H1 (cell line): ENCODE data around the gene CHCHD6. TPM values are rescaled to one million over a fixed set of nuclear protein-coding genes. Genes with fewer than 3 reads are reported as not detected.

Experiments
- CTCF ChIA-PET: fragments of 300-600 bp; sonication (Branson Sonifier 250); formaldehyde crosslinking; loops from one replicate; lab custom pipeline; 2021; ENCODE audit not compliant: partially characterized antibody; lab: Charles Lee
- POLR2A ChIA-PET: fragments of 300-600 bp; sonication (Branson Sonifier 250); formaldehyde crosslinking; loops from one replicate; lab custom pipeline; 2021; ENCODE audit warnings: inconsistent platforms; ENCODE audit not compliant: partially characterized antibody; lab: Charles Lee
- DNase-seq, 2 experiments: peaks; one replicate each; pipeline versions ENCODE4 v3.0.0 to v3.0.0-alpha.2; 2010 to 2022; ENCODE audit warnings: low spot score in 2 of 2, low read depth in 1 of 2, mixed read lengths in 1 of 2
- FAIRE-seq: peaks from 2 replicates; lab custom pipeline; 2011; peaks lifted over from hg19 to GRCh38; lab: Jason Lieb, UNC
- H2AFZ ChIP-seq: 2 replicates; pipeline ENCODE4 v1.8.1; 2012; ENCODE audit warnings: low read length, inconsistent platforms
- H2AK5ac ChIP-seq: 2 replicates; pipeline ENCODE4 v1.6.1; 2013; ENCODE audit warnings: low read depth, low read length
- H2BK120ac ChIP-seq: replicated peaks from 2 replicates; pipeline ENCODE3; 2013; ENCODE audit warnings: low read depth, low read length, inconsistent platforms
- H2BK12ac ChIP-seq: 2 replicates; pipeline ENCODE4 v1.6.1; 2013; ENCODE audit warnings: low read depth, low read length
- H2BK15ac ChIP-seq: 2 replicates; pipeline ENCODE4 v1.6.1; 2013; ENCODE audit warnings: low read length
- H2BK20ac ChIP-seq: 2 replicates; pipeline ENCODE4 v1.6.1; 2013; ENCODE audit warnings: low read length
- H2BK5ac ChIP-seq: 2 replicates; pipeline ENCODE4 v1.6.1; 2013; ENCODE audit warnings: low read depth, low read length
- H3K14ac ChIP-seq: 2 replicates; pipeline ENCODE4 v1.6.1; 2013; ENCODE audit warnings: inconsistent platforms; ENCODE audit not compliant: insufficient read length
- H3K18ac ChIP-seq: 2 replicates; pipeline ENCODE4 v1.6.1; 2013; ENCODE audit warnings: low read length; ENCODE audit errors: extremely low read depth
- H3K23ac ChIP-seq: 2 replicates; pipeline ENCODE4 v1.6.1; 2013; ENCODE audit warnings: inconsistent platforms; ENCODE audit not compliant: insufficient read length
- H3K23me2 ChIP-seq: 2 replicates; pipeline ENCODE4 v1.6.1; 2013; ENCODE audit warnings: low read depth, low read length
- H3K27ac ChIP-seq: 2 replicates; pipeline ENCODE4 v1.6.1; 2011; ENCODE audit warnings: low read depth, low read length, inconsistent platforms
- H3K27me3 ChIP-seq, 4 experiments: replicated peaks in 1 of 4; 1 replicate in 1 of 4; 2 replicates in 3 of 4; pipeline versions ENCODE4 v1.6.1 to v1.8.1; 2011 to 2013; ENCODE audit warnings: low read length in 3 of 4, mild to moderate bottlenecking in 3 of 4, inconsistent platforms in 2 of 4, mixed read lengths in 2 of 4, moderate library complexity in 1 of 4; ENCODE audit not compliant: control insufficient read depth in 3 of 4, insufficient read depth in 3 of 4; ENCODE audit errors: extremely low read depth in 1 of 4
- H3K36me3 ChIP-seq, 4 experiments: 2 replicates each; pipeline versions ENCODE4 v1.6.1 to v1.8.1; 2011 to 2013; ENCODE audit warnings: mild to moderate bottlenecking in 4 of 4, low read length in 3 of 4, moderate library complexity in 2 of 4, control low read depth in 1 of 4, inconsistent platforms in 1 of 4; ENCODE audit not compliant: insufficient read depth in 4 of 4, control insufficient read depth in 2 of 4
- H3K4ac ChIP-seq: replicated peaks from 2 replicates; pipeline ENCODE3; 2013; ENCODE audit warnings: low read length, low read depth, mixed read lengths, inconsistent platforms; ENCODE audit not compliant: insufficient read length
- H3K4me1 ChIP-seq, 4 experiments: replicated peaks in 1 of 4; 1 replicate in 1 of 4; 2 replicates in 3 of 4; pipeline versions ENCODE4 v1.6.1 to v1.8.1; 2011 to 2013; ENCODE audit warnings: low read length in 3 of 4, inconsistent platforms in 2 of 4, mixed read lengths in 1 of 4; ENCODE audit not compliant: insufficient read depth in 4 of 4, control insufficient read depth in 3 of 4
- H3K4me2 ChIP-seq, 2 experiments: 2 replicates each; pipeline versions ENCODE4 v1.6.1 to v1.8.1; 2011 to 2013; ENCODE audit warnings: low read depth in 2 of 2, low read length in 2 of 2, control low read depth in 1 of 2, inconsistent platforms in 1 of 2, mild to moderate bottlenecking in 1 of 2; ENCODE audit not compliant: insufficient read depth in 1 of 2
- H3K4me3 ChIP-seq, 4 experiments: fragments of 200-600, 300-600 bp in 1 of 4; sonication (generic), shearing (Covaris generic), sonication (Bioruptor Twin) in 1 of 4; 2 replicates each; pipeline versions ENCODE4 v1.5.1 to v1.8.1; 2011 to 2016; ENCODE audit warnings: low read length in 4 of 4, low read depth in 3 of 4, control low read depth in 2 of 4, inconsistent platforms in 2 of 4, mild to moderate bottlenecking in 2 of 4, mixed read lengths in 1 of 4, moderate library complexity in 1 of 4; ENCODE audit not compliant: insufficient read depth in 2 of 4; ENCODE audit errors: extremely low read depth in 1 of 4
- H3K56ac ChIP-seq: replicated peaks from 2 replicates; pipeline ENCODE3; 2013; ENCODE audit warnings: low read depth, mild to moderate bottlenecking, mixed read lengths, low read length, inconsistent platforms; ENCODE audit not compliant: insufficient read length
- H3K79me1 ChIP-seq: 2 replicates; pipeline ENCODE4 v1.6.1; 2013; ENCODE audit warnings: low read depth, low read length, control low read depth
- H3K79me2 ChIP-seq, 2 experiments: 2 replicates each; pipeline versions ENCODE4 v1.6.1 to v1.8.1; 2012 to 2013; ENCODE audit warnings: low read length in 2 of 2, mild to moderate bottlenecking in 2 of 2, inconsistent platforms in 1 of 2; ENCODE audit not compliant: insufficient read depth in 2 of 2, control insufficient read depth in 1 of 2
- H3K9ac ChIP-seq, 4 experiments: replicated peaks in 1 of 4; 1 replicate in 1 of 4; 2 replicates in 3 of 4; pipeline versions ENCODE4 v1.6.1 to v1.8.1; 2011 to 2013; ENCODE audit warnings: low read depth in 3 of 4, low read length in 3 of 4, control low read depth in 2 of 4, mild to moderate bottlenecking in 2 of 4, moderate library complexity in 2 of 4, inconsistent platforms in 1 of 4; ENCODE audit errors: extremely low read depth in 1 of 4
- H3K9me3 ChIP-seq, 2 experiments: 2 replicates each; pipeline versions ENCODE4 v1.6.1 to v1.8.1; 2012 to 2013; ENCODE audit warnings: mild to moderate bottlenecking in 2 of 2, moderate library complexity in 2 of 2, control low read depth in 1 of 2, inconsistent platforms in 1 of 2, low read depth in 1 of 2, low read length in 1 of 2, mixed read lengths in 1 of 2; ENCODE audit not compliant: insufficient read depth in 2 of 2
- H4K20me1 ChIP-seq, 2 experiments: replicated peaks in 1 of 2; 2 replicates each; pipeline versions ENCODE3 to v1.8.1; 2011 to 2013; ENCODE audit warnings: inconsistent platforms in 2 of 2, low read length in 2 of 2, mild to moderate bottlenecking in 1 of 2; ENCODE audit not compliant: insufficient read depth in 2 of 2, control insufficient read depth in 1 of 2
- H4K5ac ChIP-seq: 2 replicates; pipeline ENCODE4 v1.6.1; 2013; ENCODE audit warnings: low read length, low read depth, mixed read lengths, inconsistent platforms; ENCODE audit not compliant: insufficient read length
- H4K8ac ChIP-seq: 2 replicates; pipeline ENCODE4 v1.8.0; 2013; ENCODE audit warnings: mild to moderate bottlenecking, moderate library complexity, low read length, inconsistent platforms; ENCODE audit not compliant: insufficient read depth; ENCODE audit errors: extremely low read depth
- H4K91ac ChIP-seq: replicated peaks from 2 replicates; pipeline ENCODE3; 2013; ENCODE audit warnings: low read length, mixed read lengths, inconsistent platforms; ENCODE audit not compliant: insufficient read length
- POLR2AphosphoS5 ChIP-seq: IDR thresholded peaks from 2 replicates; pipeline ENCODE4 v1.6.1; 2011; ENCODE audit warnings: low read depth, low read length
- RXRA ChIP-seq: IDR thresholded peaks from 2 replicates; pipeline ENCODE4 v1.6.1; 2011; ENCODE audit warnings: low read depth, mild to moderate bottlenecking, low read length, moderate library complexity; ENCODE audit not compliant: insufficient read depth
- SUZ12 ChIP-seq: fragments of 200-600 bp; sonication (generic); IDR thresholded peaks from 2 replicates; pipeline ENCODE4 v1.6.1; 2012; ENCODE audit warnings: mild to moderate bottlenecking, inconsistent platforms, low read length, moderate library complexity, mixed read lengths
- TEAD4 ChIP-seq: IDR thresholded peaks from 2 replicates; pipeline ENCODE4 v1.6.1; 2012; ENCODE audit warnings: low read depth, low read length, inconsistent platforms, mixed read lengths
- YY1 ChIP-seq: IDR thresholded peaks from 2 replicates; pipeline ENCODE4 v1.6.1; 2011; ENCODE audit warnings: low read depth, mild to moderate bottlenecking, low read length
- WGBS, 2 experiments: shearing (Covaris generic) in 1 of 2; methylation state at CpG; one replicate each; pipeline versions ENCODE4 v1.1.6 to v1.1.7; 2013 to 2015; ENCODE audit warnings: low lambda C conversion rate in 2 of 2, mixed read lengths in 2 of 2, inconsistent platforms in 1 of 2, low coverage in 1 of 2, missing lambda C conversion rate in 1 of 2; ENCODE audit not compliant: insufficient replicate concordance in 2 of 2, insufficient coverage in 1 of 2, insufficient read length in 1 of 2; ENCODE audit errors: extremely low coverage in 1 of 2, missing lambda C conversion rate in 1 of 2; 5-methylcytosine and 5-hydroxymethylcytosine counted together
- polyA plus RNA-seq, 7 experiments: library from polyadenylated mRNA; depleted of rRNA in 3 of 7; stranded (reverse) in 5 of 7; unstranded in 2 of 7; fragments of >200 nt in 5 of 7; fragments of 200-250 nt in 2 of 7; gene quantifications; 1 replicate in 5 of 7; 2 replicates in 1 of 7; 4 replicates in 1 of 7; pipeline versions ENCODE4 v1.2.1 to v1.2.3, GENCODE V29; 2011 to 2013; ENCODE audit warnings: missing spikeins in 2 of 7, mixed read lengths in 2 of 7
- total RNA-seq: library from RNA; stranded (reverse); fragmentation: NEBNext Ultra II Directional; extraction: Animal tissue kit (Norgen Biotek cat#: 25700); gene quantifications from 2 replicates; pipeline ENCODE4 v1.2.1, GENCODE V29; 2021

CHCHD6 gene
- total and polyA plus RNA-seq, 2 of the 8 experiments (the other 6 are each of a cell fraction or from before 2014, with no cell fraction given), result 32.4 to 37.6 TPM

DNA sequence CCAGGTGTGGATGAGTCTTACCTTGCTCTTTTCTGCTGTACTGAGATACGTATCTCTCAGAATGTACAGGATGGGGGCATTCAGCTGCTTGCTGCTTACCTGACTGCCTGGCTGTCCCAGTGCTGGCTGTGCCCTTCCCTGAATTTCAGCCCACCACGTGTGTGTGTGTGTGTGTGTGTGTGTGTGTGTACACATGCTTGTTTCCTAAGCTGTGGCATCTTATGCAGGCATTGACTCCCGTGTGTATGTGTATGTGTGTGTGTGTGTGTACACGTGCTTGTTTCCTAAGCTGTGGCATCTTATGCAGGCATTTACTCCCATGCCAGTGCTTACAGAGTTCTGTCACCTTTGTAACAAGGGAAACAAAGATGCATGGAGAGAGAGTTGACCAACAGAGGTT lies 218.4 kb downstream of the CHCHD6 start:
- no peak overlapping the region for H2AFZ ChIP-seq
- no peak for FAIRE-seq
- no peak overlapping the region for H3K4me3 ChIP-seq
- TF ChIP-seq TEAD4, result no peak
- TF ChIP-seq SUZ12, result no peak
- no peak for TF ChIP-seq RXRA
- no peak for TF ChIP-seq YY1
- TF ChIP-seq POLR2AphosphoS5, result no peak
- TF ChIP-seq, all 59 proteins: peak for 0
- Histone ChIP-seq H3K56ac (no peak overlapping the region), H3K9me3 (0 out of 4 replicates have a peak, but pooled peaks cover 0 to 6% of the 10 kb centered on the region in 2 experiments), H3K4ac (no peak overlapping the region), H2BK5ac (no peak overlapping the region), H4K91ac (no peak overlapping the region), H2BK12ac (no peak overlapping the region), H3K9ac (no peak overlapping the region), H3K14ac (no peak overlapping the region), H3K4me2 (no peak overlapping the region), H3K79me2 (no peaks in the 10 kb centered on the region), H3K18ac (no peak overlapping the region), H2AK5ac (no peak overlapping the region), H2BK15ac (no peak overlapping the region), H4K20me1 (no peaks in the 10 kb centered on the region), H3K23ac (no peak overlapping the region), H3K79me1 (no peaks in the 10 kb centered on the region), H3K23me2 (no peaks in the 10 kb centered on the region), H2BK20ac (no peak overlapping the region), H3K27ac (no peak overlapping the region), H3K4me1 (no peaks in the 10 kb centered on the region; a peak in 1 of 7 replicates), H4K8ac (peak overlapping the region; percentile 36; the same call in 1 of the 2 replicates), H3K36me3 (no peaks in the 10 kb centered on the region), H4K5ac (no peak overlapping the region), H2BK120ac (no peak overlapping the region), H3K27me3 (no peaks in the 10 kb centered on the region)
- CTCF ChIA-PET, result interaction anchor here (1.0 to 2.3 kb wide), 2 partner anchors 11 to 171 kb away, joined by 4 to 8 read pairs; no protein-coding TSS in a partner anchor
- no peak for DNase-seq
- POLR2A ChIA-PET, result no interaction called here
- 89% methylated on average over 4 of the region's 4 CpGs; no CpG with 5 or more reads in 1 of the 2 experiments for WGBS, 2 experiments
